NCI-H146 treated with DMSO at 0.1 percent for 48 hours (cell line): ENCODE data around the gene FGF22.

Experiments
- DNase-seq: peaks from one replicate; lab custom pipeline; 2025; ENCODE audit not compliant: unreplicated experiment; lab: John Stamatoyannopoulos, UW

The FGF22 gene

DNA sequence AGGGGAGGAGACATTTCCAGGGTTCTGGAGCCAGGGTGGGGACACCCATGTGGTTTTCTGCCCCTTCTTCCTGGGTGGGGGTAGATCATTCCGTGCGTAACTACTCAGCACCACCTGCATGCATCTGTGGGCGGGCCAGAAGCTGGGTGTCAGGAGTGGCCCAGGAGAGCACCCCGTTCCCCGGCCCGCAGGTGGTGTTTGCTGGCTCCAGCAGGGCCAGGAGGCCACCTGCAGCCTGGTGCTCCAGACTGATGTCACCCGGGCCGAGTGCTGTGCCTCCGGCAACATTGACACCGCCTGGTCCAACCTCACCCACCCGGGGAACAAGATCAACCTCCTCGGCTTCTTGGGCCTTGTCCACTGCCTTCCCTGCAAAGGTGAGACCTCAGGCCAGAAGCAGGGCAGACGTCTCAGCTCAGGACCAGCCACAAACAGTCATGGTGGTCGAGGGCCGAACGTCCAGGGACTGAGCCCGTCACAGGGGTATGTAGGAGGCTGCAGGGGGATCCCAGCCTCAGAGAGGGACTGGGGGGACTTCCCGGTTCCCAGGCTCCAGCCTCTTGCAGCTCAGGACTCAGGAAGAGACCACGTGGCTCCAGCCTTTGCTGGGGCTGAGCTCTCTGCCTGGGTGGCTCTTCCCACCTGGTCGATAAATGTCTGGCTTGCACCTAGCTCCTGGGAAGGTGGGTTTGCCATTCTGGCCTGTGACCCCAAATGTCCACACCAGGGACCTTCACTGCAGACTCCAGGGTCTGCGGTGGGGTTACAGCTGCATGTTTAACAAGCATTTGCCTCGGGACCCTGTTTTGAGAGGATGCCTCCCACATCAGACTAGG lies 38.1 kb downstream of the FGF22 start:
- no peak for DNase-seq

DNA sequence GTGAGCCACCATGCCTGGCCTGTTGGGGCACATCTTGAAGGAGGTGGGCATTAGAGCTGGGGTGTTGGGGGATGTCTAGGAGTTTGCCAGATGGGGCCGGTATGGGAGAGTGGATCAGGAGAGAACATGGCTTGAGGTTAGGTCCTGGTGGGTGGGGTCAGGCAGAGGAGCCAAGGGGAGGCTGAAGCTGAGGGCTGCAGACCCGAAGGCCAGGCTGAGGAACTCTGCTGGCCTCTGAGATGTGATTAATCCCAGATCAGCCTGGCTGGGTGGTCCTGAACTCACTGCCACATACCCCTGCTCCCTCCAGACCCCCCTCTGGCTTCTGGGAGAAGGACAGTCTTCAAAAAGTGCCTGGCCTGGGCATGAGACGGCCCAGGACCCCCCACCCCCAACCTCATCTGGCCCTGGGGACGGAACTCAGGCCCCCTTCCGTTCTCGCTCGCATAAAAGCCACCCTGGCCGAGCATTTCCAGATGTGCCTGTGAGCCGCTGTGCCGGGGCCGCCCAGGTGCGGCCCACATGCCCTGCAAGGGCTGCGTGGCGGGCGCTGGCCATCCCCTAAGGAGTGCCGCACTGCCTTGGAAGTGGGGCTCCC lies 39.2 kb downstream of the FGF22 start:
- DNase-seq = no peak

DNA sequence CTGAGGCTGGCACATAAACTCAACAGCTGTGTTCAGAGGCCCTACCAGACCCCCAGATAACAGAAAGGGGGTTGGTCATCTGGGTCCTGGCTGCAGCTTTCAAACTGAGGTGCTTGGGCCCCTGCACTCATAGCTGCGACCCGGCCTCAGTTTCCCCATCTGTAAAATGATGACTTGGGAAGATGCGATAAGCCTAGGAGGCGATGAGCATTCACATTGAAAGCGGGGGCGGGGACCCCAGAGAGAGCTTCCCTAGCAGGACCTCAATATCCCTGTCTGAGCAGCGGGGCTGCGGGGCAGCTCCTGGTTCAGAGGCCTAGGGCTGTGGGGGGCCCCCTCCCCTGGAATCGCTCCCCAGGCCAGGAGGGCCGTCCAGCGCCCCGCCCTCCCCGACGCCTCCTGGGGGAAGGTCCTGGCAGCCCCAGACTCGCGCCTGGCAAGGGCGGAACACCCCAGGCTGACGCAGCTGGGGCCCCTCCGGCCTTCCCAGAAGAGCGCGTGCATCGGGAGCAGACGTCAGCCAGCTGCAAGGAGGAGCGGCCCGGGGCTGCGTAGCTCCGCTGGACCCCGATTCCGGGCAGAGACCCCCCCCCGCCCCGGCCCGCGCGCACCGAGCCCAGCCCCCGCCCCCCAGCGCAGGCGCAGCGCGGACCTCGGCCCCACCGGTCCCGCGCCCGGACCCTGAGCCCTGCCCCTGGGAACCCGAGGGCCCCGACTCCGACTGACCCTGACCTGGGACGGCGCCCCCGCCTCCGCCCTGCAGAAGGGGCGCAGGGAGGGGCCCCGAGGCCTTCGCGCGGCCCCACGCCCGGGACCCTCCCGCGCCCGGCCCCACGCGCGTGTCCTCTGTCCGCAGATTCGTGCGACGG lies 40.0 kb downstream of the FGF22 start:
- DNase-seq = no peak

DNA sequence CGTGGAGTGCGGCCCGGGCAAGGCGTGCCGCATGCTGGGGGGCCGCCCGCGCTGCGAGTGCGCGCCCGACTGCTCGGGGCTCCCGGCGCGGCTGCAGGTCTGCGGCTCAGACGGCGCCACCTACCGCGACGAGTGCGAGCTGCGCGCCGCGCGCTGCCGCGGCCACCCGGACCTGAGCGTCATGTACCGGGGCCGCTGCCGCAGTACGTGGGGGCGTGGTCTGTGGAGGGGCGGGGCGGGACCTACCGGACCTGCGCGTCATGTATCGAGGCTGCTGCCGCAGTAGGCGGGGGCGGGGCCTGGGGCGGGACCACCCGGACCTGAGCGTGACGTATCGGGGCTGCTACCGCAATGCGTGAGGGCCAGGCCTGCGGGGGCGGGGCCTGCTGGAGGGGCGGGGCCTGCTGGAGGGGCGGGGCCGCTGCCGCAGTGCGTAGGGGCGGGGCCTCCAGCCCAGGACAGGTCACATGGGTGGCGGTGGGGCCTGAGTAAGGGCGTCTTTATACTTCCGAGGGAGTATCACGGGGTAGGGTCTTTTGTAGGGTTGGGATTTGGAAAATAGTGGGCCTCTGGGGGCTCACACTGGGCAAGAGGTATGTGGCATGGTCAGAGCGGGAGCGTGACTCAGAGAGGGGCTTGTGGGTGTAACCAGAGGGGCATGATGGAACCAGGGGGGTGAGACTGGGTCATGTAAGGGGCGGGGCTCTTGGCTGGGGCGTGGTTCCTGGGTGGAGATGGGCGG lies 40.8 kb downstream of the FGF22 start:
- DNase-seq = peak; percentile 70

DNA sequence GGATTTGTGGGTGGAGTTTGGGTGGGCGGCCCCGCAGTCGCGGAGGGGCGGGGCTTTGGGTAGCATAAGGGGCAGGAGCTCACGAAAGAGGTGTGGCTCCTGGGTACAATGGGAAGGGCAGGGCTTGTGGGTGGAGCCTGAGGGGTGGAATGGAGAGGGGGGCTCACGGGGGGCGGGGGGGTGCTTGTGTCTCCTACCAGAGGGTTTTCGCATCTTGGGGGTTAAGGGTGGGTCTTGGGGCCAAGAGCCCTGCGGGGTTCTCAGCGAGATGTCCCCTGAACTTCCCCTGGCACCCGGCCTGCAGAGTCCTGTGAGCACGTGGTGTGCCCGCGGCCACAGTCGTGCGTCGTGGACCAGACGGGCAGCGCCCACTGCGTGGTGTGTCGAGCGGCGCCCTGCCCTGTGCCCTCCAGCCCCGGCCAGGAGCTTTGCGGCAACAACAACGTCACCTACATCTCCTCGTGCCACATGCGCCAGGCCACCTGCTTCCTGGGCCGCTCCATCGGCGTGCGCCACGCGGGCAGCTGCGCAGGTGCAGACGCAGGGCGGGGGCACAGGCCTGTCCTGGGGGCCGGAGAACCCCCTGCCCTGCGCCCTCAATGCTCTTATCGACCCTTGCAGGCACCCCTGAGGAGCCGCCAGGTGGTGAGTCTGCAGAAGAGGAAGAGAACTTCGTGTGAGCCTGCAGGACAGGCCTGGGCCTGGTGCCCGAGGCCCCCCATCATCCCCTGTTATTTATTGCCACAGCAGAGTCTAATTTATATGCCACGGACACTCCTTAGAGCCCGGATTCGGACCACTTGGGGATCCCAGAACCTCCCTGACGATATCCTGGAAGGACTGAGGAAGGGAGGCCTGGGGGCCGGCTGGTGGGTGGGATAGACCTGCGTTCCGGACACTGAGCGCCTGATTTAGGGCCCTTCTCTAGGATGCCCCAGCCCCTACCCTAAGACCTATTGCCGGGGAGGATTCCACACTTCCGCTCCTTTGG lies 41.6 kb downstream of the FGF22 start:
- no peak for DNase-seq

DNA sequence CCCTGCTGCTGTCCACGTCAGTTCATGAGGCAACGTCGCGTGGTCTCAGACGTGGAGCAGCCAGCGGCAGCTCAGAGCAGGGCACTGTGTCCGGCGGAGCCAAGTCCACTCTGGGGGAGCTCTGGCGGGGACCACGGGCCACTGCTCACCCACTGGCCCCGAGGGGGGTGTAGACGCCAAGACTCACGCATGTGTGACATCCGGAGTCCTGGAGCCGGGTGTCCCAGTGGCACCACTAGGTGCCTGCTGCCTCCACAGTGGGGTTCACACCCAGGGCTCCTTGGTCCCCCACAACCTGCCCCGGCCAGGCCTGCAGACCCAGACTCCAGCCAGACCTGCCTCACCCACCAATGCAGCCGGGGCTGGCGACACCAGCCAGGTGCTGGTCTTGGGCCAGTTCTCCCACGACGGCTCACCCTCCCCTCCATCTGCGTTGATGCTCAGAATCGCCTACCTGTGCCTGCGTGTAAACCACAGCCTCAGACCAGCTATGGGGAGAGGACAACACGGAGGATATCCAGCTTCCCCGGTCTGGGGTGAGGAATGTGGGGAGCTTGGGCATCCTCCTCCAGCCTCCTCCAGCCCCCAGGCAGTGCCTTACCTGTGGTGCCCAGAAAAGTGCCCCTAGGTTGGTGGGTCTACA lies 43.1 kb downstream of the FGF22 start:
- DNase-seq = no peak

DNA sequence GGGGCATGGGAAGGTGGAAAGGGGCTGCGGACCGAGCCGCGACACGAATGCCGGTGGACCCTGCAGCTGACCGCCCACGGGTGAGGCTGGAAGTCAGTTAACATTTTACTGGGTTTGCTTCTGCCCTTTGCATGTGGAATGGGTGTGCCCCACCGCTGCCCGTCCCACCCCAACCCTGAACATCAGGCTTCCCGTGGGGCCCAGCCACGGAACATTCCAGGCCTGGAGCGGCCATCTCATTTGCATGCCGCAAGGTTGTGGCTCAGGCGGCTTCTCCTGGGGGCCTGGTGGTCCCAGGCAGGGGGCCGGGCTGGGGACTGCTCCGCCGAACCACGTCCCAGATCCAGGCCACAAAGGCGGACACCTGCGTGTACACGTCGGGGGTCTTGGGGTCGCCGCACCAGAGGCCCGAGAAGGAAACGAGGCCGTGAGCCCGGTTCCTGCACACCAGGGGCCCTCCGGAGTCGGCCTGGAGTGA lies 45.8 kb downstream of the FGF22 start:
- DNase-seq = no peak

DNA sequence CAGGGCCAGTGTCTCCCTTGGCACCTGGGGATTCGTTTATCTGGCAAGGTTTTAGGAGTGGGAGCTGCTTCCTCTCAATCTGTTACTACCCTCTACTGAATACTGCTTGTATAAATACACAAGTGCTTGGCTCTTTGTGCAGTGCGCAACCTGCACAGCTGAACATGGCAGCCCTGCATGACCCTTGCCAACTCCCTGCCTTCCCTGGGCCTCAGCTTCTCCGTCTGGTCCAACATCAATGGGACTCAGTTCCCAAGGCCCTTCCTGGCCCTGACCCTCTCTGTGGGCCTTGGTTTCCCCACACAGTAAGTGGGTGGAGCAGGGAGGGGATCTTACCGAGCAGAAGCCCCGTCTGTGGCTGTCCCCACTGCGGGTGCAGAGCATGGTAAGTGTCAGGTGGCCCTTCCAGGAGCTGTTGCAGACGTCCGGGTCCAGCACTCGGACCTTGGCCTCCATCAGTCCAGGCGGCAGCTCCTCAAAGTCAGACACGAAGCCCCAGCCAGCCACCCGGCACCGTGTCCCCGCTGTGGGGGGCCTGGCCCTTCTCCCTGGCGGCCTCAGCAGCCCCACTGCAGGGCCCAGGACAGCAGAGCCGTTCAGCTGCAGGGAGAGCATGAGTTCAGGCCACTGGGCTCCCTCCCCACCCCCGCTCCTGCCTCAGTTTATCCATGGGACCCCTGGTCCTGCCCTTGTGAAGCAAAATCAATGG lies 47.1 kb downstream of the FGF22 start:
- DNase-seq = no peak

DNA sequence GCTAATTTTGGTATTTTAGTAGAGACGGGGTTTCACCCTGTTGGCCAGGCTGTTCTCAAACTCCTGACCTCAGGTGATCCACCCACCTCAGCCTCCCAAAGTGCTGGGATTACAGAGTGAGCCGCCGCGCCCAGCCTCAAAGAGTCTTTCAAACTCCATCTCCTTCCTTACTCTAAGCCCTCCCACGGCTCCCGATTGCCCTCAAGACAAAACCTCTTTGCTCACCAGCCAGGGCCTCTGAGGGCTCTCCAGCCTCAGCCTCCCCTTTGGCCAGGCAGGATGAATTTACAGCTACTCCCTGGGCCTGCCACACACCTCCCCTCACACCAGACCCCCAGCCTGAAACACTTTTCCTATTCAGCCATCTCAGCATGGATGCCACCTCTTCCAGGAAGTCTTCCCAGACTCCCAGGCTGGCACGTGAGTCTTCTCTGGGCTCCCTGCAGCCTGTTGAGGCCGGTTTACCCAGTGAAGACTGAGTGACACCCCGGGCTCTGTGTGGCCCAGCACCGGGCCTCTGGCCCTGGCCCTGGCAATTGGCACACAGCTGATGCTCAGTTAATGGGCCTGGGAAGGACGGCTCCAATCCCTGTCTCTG lies 48.0 kb downstream of the FGF22 start:
- DNase-seq = no peak

DNA sequence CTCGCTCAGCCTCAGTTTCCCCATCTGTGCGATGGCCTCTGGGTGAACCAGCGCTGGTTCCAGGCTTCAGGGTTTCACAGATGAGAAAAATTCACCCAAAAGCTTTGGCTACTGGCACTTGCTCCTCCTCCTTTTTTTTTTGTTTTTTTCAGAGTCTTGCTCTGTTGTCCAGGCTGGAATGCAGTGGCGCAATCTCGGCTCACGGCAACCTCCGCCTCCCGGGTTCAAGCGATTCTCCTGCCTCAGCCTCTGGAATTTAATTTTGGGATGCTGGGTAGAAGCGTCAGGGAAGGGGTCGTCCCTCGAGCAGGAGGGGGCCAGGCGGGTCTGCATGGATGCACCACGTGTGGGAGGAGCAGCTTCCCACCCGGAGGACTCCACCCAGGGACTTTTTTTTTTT lies 48.5 kb downstream of the FGF22 start:
- no peak for DNase-seq

DNA sequence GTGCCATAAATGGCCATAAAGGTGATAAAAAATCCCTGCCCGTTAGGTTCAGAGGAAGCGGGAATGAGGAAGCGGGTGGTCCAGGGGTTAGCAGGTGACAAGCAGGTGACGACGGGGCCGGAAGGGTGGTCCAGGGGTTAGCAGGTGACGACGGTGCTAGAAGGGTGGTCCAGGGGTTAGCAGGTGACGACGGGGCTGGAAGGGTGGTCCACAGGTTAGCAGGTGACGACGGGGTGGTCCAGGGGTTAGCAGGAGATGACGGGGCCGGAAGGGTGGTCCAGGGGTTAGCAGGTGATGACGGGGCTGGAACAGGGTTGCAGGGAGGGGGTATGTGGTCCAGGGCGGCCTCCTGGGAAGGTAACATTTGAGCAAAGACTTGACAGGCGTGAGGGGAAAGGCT lies 49.3 kb downstream of the FGF22 start:
- no peak for DNase-seq

DNA sequence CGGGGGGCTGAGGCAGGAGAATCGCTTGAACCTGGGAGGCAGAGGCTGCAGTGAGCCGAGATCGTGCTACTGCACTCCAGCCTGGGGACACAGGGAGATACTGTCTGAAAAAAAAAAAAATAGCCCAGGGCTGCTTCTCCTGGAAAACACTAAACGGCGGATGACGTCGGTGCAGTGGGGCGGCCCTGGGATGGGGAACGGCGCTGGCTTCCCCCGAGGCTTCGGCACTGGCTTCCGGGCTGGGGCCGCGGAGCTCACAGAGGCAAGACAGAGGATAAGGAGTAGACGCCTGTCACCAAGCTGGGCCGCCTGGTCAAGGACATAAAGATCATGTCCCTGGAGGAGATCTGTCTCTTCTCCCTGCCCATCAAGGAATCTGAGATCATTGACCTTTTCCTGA lies 50.5 kb downstream of the FGF22 start:
- DNase-seq = no peak
